GM19395 (cell line): ENCODE measurements around the gene SLC37A4.
A peak's percentile ranks its signal among the peaks of the same experiment; 100 is the strongest.
"Not testable (repeated sequence)": the region's sequence is repeated elsewhere in the genome, so short reads cannot be mapped to it uniquely, and the experiment has no call there.

Experiments
- ATAC-seq: cut with Tn5 transposase; IDR thresholded peaks from one replicate; pipeline ENCODE4 v1.9.1; 2021; ENCODE audit warnings: mild to moderate bottlenecking, moderate library complexity; ENCODE audit not compliant: unreplicated experiment

SLC37A4 gene

DNA sequence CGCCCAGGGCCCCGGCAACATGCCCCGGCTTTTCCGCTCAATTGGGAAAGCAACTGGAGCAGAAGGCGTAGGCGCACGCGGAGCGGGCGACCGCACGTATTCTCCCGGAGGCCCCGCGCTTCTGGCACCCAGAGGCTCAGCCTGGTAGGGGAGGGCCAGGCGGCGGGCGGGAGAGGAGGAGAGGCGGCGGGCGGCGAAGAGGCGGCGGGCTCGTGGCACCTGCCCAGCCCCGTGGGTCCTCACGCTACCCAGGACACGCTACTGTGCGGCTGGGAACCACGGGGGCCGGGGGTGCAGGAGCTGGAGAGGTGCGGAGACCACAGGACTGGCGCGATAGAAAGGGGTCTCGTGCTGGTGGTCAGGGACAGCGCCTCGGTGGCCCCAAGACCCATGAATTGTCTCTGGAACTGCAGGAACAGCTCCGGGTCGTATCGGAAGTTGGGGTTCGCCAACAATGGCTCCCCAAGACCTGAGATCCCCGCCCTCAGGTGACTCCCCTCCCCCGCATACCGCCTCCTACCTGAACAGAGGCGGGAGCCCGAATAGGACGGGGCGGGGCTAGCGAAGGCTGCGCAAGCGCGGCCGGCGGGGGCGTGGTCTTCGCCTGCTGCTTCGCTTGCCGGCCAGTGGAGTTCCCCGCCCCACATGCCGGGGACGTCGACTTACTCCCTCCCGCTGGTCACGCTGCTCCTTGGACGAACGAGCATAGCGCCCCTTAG is at the start of gene SLC37A4:
TSS of gene SLC37A4 (minus strand) at position 549 of the 719 bp plus-strand sequence.
- peak; percentile 87 for ATAC-seq

- no peak for ATAC-seq
Observed at GRCh38 chr11:119078675-119079420, 48.2 kb upstream of the SLC37A4 start.

DNA sequence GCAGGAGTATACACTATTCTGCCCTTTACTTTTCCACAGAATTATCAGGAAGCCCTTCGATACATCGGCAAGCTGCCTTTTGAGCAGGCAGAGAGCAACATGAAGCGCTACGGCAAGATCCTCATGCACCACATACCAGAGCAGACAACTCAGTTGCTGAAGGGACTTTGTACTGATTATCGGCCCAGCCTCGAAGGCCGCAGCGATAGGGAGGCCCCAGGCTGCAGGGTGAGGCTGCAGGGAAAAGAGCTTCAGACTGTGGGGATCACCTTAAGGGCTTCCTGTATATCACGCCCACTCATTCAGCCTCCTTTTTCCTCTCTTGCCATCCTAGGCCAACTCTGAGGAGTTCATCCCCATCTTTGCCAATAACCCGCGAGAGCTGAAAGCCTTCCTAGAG is 47.2 kb upstream of the SLC37A4 start:
- no peak for ATAC-seq

DNA sequence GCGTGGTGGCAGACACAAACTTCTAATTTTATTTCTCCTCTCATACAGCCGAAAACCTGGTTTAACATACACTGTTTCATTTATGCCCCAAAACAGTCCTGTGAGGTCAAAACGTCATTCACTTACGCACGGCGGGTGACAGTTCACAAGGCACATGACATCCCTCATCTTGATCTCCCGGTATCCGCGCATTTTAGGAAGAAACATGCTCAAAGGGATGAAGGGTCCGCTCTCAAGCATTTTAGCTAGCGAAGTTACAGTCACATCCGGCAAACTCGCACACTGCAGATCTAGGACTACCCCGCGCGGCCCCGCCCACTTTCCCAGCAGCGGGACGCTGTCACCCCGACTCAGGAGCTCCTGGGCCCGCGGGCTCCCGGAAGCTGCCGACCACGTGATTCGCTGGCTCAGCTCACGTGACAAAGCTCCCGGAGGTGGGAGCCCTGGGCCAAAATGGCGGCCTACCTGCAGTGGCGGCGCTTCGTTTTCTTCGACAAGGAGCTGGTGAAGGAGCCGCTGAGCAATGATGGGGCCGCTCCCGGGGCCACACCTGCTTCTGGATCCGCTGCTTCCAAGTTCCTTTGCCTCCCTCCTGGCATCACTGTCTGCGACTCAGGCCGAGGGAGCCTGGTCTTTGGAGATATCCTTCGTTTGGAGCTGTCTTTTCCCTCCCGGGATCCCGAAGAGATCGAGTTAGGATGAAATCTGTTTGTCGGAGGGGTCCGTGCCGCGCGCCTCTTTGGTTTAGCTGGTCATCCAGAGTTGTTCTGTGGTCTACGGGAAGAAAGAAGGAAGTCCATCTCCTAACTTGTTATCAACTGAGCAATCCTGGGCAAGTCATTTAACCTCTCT is 36.9 kb upstream of the SLC37A4 start, which contains the start of gene VPS11:
TSS of gene VPS11 (plus strand) at position 448 of the 852 bp plus-strand sequence. CDS start at position 454, 6 bp downstream.
- peak; percentile 86 for ATAC-seq

- no peak for ATAC-seq
Observed at GRCh38 chr11:119065369-119065768, 34.7 kb upstream of the SLC37A4 start.

DNA sequence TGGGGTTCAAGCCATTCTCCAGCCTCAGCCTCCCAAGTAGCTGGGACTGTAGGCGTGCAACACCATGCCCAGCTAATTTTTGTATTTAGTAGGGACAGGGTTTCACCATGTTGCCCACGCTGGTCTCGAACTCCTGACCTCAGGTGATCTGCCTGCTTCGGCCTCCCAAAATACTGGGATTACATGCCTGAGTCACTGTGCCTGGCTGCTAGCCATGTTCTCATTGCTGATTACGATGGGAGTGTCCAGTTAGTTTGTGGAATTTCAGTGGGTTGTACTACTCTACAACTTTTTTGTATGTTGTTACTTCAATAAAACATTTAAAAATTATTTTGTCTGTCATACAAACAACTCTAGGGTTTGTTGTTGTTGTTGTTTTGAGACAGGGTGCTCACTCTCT is 32.1 kb upstream of the SLC37A4 start:
- no peak for ATAC-seq

DNA sequence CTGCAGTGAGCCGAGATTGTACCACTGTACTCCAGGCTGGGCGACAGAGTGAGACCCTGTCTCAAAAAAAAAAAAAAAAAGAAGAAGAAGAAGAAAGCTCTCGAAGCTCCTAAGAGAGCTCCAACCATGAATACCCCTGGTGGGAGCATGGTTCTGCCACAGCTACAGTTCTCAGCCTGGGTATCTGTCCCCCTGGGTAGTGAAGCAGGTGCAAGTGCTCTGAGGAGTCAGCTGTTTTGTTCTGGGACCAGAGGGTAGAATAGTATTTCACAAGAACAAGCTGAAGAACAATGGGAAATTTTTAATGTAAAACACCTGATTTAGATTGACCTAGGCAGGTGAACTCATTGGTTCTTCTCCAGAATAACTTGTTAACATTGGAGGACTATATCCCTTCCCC is 30.6 kb upstream of the SLC37A4 start:
- ATAC-seq = no peak

- ATAC-seq = not testable (repeated sequence)
Observed at GRCh38 chr11:119059128-119059527, 28.5 kb upstream of the SLC37A4 start.

DNA sequence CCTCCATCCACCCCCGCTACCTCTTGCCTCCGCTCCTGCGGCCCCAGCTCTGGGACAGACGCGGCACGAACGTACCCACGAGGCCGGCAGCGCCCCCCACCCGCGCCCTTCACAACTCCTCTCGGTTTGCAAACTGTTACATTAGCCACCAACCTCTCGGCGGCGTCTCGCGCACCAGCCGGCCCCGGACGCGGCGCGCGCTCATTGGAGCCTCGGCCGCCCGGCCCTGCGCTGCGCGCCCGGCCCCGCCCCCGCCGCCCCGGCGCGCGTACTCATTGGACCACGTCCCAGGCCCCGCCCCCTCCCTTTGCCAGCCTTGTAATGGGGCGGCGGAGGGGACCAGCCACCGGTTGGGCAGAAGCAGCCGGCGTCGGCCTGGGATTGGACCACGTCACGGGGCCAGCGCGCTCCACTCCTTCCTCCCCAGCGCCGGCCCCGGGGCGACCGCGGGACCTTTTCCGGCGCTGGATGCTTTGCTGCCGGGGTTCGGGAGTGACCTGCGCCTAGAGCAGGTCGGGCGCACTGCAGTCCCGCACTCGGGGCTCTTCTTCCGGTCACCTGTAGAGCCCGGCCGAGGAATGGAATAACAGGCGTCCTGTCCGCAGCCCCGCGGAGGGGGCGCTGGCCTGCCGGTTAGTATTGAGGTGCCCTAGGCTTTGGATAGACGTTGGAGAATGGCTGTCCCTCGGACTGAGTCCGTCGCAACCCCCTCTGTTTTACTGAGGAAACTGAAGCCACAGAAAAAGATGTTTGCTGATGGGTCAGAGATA is 26.5 kb upstream of the SLC37A4 start, which contains the start of gene HYOU1:
TSS of gene HYOU1 (minus strand) at position 206 of the 770 bp plus-strand sequence. CDS start 1,045 bp downstream, outside the sequence.
- peak; percentile 90 for ATAC-seq

- ATAC-seq = peak; percentile 20
Observed at GRCh38 chr11:119056421-119056999, 25.8 kb upstream of the SLC37A4 start.

GRCh38 chr11:119055901-119056300 is 25.2 kb upstream of the SLC37A4 start:
- ATAC-seq = no peak

GRCh38 chr11:119054418-119054817 is 23.7 kb upstream of the SLC37A4 start:
- ATAC-seq = no peak

- no peak for ATAC-seq
Observed at GRCh38 chr11:119052163-119052814, 21.6 kb upstream of the SLC37A4 start.

GRCh38 chr11:119051440-119052162 is 20.9 kb upstream of the SLC37A4 start:
- ATAC-seq = no peak

DNA sequence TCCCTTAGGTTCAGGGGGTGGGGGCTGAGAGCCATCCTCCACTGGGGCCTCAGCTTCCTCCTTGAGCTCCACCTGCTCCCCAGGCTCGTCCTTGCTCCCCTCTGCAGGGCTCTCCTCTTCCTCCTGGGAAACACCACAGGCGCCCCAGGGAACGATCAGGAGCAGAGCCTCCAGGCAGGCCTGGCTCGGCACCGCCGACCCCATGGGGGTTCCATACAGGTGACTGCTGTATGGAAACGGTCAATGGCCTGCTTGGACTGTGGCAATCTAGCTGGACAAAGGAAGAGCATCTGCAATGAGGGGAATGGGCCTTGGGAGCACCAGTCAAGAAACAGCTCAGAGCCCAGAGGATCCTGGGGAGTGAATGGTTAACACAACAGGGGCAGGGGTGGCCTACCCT is 18.4 kb upstream of the SLC37A4 start:
- no peak for ATAC-seq

DNA sequence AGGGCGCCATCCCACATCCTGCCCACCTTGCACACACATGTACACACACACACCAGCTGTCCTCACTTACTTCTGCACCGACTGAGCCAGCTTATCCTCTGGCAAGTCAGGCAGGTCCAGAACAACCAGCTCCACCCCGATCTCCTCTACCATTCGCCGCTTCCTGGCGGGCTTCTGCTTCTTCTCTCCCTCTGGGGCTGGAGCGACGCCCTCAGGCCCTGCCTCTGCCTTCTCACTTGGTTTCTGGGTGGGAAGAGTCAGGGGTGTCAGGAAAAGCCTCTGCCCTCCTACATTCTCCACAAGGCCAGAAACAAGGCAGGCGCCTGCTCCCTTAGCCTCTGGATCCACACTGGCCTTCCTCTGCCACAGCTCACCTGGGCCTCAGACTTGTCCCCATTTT is 18.0 kb upstream of the SLC37A4 start:
- no peak for ATAC-seq

GRCh38 chr11:119047205-119047604 is 16.5 kb upstream of the SLC37A4 start:
- ATAC-seq = no peak

DNA sequence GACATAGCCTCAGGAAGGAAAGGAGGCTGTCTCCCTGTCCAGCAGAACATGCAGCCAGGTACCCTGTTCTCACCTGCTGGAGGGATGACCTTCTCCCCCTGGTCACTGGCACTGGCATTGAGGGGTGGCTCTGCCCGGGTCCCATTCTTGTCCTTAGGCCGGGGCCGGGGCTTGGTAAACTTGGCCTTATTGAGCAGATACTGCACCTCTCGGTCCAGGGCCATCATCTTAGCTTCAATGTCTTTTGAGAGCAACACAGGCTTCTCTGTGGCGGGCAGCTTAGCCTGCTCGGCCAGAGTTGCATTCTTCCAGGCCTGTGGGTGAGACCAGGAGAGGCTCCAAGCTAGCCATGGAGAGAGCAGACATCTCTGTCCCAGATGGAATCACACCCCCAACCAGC is 15.8 kb upstream of the SLC37A4 start:
- no peak for ATAC-seq

DNA sequence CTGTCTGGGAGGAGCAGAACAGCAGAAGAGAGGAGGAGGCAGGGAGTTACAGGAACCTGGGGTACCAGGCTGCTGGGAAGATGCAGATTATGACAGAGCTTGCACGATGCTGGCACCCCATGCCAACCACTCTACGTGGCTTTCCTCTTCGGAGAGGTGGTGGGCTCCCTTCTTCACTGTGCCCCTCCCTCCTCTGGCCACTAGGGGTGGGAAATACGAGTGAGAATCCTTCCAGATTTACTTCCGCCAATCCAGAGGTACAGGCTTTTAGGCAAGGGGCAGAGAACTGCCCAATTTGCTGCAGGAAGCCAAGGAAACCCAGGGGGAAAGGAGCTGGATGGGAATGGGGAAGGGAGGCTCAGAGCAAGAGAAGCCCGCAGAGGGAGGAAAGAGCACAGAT is 14.0 kb upstream of the SLC37A4 start:
- no peak for ATAC-seq
